Right renal cortex interstitium (tissue), 3 donors: ENCODE results near the gene AMZ1. TPM values are rescaled to one million over a fixed set of nuclear protein-coding genes. Genes with fewer than 3 reads are reported as not detected.
"Not testable (repeated sequence)": the region's sequence is repeated elsewhere in the genome, so short reads cannot be mapped to it uniquely, and the experiment has no call there.

Experiments used
- DNase-seq, 3 donors: peaks; one replicate each; pipeline ENCODE4 v3.0.0-alpha.2; 2013; ENCODE audit warnings: low read depth in 3 of 3, low spot score in 2 of 3
- polyA plus RNA-seq, 3 donors: library from polyadenylated mRNA; unstranded; fragments of 120-200 nt; gene quantifications; one replicate each; pipeline ENCODE4 v1.2.1, GENCODE V29; 2013; ENCODE audit not compliant: insufficient read length in 3 of 3

The AMZ1 gene
- polyA plus RNA-seq, 3 donors, result 0.08 to 0.29 (median 0.27) TPM

DNA sequence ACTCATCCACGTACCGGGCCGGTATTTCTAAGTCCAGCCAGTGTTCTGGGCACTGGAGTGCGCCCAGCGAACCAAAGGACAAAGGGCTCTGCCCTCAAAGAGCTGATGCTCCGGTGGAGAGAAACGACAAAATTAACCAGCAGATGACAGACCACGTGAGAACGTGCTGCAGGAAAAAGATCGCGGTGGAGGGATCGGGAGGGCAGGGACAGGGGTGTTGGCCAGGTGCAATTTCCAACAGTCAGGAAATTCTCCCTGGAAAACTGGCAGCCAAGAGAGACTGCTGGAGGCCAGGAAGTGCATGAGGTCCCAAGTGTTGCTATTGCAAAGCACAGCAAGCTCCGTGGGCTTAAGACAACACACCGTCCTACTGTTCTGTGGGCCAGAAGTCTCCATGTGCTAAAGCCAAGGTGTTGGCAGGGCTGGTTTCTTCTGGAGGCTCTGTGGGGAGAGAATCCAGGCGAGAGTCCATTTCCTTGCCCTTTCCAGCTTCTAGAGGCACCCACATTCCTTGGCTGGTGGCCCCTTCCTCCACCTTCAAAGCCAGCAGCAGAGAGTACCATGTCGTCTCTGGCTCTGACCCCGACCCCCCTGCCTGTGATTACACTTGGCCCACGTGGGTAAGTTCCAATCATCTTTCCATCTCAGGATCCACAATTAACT lies 21.3 kb upstream of the AMZ1 start:
- DNase-seq, result no peak

DNA sequence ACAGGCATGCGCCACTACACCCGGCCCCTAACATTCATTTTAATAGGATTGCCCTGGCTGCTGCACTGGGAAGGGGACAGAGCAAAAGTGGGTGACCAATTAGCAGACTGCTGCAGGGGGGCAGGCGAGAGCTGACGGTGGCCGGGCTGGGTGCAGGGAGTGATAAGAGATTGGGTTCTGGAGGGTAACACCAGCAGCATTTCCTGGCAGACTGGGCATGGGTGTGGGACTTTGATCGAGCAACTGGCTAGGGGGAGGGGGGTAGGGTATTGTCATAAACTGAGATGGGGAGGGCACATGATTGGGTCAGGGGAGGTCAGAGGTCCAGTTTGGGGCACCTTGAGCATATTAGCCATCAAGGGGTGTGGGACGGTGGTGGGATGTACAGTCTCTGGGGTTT lies 20.2 kb upstream of the AMZ1 start:
- DNase-seq, result no peak

DNA sequence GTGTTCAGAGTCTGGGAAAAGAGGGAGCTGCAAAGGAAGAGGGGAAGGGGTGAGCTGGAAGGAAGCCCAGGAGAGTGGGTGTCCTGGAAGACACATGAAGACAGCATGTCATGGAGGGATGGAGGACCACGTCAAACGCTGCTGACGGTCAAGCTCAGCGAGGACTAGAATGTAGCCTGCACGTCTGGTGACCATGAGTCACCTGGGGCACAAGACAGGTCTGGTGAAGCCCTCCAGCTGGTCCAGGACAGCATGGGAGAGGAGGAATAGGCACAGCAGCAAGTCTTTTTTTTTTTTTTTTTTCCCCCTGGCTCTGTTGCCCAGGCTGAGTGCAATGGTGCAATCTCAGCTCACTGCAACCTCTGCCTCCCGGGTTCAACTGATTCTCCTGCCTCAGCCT lies 19.6 kb upstream of the AMZ1 start:
- no peak for DNase-seq

DNA sequence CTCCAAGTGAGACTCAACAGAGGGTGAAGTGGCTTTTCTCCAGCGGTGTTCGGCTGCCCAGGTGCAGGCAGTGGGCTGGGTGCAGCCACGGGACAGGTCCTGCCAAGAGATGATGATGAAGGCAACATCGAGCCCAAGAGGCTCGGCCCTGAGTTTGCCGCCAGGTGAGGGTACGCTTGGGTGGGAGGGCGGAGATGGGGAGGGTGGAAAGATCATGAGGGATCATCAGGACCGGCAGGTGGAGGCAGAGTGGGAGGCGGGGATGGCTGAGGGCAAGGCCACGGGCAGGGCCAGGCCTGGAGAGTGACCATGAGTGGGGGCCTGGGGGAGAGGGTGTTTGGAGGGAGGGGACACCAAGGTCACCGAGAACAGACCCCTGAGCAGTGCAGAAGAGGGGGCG lies 17.8 kb upstream of the AMZ1 start:
- no peak for DNase-seq

DNA sequence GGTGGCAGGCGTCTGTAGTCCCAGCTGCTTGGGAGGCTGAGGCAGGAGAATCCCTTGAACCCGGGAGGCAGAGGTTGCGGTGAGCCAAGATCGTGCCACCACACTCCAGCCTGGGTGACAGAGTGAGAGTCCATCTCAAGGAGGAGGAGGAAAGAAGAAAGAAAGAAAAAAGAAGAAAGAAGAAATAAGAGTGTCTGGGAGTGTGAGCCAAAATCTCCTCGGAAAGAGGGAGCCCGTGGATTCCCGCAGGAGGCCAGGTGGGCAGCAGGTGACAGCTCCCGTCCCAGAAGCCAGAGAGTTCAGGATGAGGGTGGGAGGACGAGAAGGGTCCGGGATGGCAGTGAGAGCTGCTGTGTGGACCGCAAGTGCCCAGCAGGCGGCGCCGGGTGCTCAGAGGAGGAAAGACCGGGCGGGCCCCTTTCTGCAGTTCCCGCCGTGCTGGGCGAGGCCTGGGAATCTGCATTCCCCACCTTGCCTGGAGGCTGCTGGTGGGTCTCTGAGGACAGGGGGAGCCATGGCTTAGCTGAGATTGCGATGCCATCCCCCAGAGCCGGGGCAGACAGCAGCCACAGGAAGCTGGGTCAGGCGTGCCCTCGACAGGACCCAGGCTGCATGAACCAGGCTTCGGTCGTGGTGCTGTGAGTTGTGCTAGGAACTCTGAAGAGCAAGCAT lies 17.1 kb upstream of the AMZ1 start:
- no peak for DNase-seq

DNA sequence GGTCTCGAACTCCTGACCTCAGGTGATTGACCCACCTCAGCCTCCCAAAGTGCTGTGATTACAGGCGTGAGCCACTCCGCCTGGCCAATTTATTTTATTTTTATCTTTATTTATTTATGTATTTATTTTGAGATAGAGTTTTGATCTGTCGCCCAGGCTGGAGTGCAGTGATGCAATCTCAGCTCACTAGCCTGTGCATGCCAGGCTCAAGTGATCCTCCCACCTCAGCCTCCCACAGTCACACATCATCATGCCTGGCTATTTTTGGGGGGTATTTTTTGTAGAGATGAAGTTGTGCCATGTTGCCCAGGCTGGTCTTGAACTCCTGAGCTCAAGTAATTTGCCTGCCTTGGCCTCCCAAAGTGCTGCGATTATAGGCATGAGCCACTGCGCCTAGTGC lies 14.8 kb upstream of the AMZ1 start:
- not testable (repeated sequence) for DNase-seq

DNA sequence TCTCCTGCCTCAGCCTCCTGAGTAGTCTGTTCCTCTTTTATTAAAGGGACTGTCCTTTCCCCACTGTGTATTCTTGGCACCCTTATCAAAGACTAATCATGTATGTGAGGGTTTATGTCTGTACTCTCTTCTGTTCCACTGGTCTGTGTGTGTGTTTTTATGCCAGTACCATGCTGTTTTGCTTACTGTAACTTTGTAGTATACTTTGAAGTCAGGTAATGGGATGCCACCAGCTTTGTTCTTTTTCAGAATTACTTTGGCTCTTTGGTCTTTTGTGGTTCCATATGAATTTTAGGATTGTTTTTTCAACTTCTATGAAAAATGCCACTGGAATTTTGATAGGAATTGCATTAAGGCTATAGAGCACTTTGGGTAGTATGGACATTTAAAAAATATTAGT lies 14.1 kb upstream of the AMZ1 start:
- no peak for DNase-seq

DNA sequence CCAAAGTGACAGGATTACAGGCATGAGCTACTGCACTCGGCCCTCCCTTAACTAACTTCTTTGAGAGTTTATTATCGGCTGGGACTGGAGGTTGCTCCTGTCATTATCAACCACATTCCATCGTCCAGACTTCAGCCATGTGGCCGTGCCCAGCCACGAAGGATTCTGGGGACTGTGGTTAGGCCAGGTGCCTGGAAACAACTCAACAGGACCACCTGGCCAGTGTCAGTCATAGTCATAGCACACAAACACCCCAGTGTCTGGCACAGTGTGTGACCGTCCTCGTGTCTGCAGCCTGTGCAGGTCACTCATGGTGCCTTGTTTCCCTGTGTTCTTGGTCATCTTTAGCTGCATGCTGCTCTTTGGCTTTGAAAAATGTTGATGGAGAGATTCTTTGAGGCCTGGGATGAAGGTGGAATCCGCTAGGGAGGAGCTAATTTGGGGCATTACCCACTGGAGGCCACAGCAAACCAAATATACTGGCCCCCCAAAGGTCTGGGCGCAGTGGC lies 12.7 kb upstream of the AMZ1 start:
- DNase-seq, result no peak

DNA sequence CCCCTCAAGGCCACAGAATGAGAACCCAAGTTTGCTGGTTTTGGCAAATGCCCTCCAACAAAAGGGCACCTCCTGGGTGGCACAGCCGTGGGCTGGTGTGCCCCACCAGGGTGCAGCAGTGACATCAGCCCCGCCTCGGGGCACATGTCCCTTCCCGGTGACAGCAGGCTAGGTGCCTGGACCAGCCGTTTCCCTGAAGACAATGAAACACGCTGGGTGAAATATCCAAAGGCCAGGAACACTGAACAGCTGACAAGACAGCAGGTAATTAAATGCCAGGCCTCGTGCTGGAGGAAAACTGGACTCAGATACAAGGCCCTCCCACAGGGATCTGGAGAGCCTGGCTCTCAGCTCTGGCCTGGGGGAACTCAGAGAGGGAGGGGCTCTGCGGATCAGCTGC lies 11.4 kb upstream of the AMZ1 start:
- not testable (repeated sequence) for DNase-seq

DNA sequence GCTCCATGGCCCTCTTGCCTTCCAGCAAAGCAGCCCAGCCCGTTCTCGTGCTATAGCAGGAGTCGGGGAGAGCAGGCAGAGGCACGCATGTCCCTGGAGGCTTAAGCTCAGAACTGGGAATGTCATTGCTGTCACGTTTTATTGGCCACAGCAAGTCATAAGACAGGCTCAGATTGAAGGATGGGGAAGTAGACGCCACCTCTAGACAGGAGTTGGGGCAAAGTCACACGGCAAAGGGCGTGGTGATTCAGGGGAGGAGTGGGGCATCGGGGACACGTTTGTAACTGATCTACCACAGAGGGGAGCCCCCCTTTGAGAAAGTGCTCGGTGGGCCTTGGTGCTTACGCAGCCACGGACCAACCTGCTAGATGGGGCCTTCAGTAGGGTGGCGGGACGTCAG lies 9.5 kb upstream of the AMZ1 start:
- not testable (repeated sequence) for DNase-seq

DNA sequence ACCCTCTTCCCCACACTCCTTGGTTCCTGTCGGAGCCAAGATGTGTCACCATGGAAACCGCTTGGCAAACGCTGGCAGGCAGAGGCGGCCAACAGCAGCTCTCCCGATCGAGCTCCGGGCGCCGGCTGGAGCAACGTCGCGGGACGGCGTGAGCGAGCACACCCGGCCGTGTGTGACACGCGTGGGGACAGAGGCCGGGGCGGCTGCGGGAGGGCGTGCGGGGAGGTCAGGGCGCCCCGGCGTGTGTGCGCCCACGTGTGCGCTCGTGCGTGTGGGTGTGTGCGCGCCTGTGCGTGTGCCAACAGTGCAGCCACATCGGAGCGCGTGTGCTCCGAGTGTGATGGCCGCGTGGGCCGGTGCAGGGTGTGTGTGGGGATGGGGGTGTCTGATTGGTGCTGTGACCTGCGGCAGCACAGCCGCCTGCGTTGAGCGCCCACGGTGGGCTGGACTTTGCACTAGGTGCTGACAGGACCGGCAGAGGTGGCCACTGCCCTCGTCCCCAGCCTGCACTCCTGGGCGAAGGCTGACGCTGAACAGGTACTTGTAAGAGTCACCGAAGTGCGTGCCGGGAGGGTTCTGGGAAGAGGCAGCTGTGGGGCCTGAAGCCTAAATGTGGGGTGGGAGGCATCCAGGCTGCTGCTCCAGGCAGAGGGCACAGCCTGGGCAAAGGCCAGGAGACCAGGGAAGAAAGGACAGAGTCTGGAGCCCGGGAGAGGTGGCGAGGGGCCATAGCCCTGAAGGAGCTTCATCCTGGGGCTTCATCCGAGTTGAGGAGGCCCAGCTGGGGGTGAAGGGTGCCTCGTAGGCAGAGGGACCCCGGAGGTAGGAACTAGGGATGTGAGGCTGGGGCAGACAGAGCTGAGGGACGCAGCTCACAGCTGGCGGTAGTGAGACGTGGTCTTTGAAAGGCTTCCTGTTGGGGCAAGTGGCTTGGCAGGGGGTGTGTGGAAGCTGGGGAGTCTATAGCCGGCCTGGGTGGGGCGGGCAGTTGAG lies 8.6 kb upstream of the AMZ1 start:
- not testable (repeated sequence) for DNase-seq

DNA sequence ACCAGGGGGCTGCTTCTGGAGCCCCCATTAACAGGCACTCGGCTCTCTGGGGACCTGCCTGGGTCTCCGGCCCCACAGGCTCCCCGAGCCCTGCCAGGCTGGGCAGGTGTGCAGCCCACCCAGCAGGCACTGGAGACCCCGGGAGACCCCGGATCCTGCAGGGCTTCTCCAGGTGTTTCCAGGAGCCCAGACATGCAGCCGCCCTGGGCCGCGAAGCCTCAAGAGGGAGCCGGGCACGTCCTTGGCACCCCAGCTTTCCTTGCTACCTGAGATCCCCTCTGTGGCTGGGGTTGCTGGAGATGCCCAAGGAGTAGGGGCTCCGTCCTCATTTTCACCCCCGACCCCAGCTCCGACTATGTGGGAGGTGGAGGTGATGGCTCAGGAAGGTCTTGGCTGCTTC lies 7.7 kb upstream of the AMZ1 start:
- DNase-seq, result no peak

DNA sequence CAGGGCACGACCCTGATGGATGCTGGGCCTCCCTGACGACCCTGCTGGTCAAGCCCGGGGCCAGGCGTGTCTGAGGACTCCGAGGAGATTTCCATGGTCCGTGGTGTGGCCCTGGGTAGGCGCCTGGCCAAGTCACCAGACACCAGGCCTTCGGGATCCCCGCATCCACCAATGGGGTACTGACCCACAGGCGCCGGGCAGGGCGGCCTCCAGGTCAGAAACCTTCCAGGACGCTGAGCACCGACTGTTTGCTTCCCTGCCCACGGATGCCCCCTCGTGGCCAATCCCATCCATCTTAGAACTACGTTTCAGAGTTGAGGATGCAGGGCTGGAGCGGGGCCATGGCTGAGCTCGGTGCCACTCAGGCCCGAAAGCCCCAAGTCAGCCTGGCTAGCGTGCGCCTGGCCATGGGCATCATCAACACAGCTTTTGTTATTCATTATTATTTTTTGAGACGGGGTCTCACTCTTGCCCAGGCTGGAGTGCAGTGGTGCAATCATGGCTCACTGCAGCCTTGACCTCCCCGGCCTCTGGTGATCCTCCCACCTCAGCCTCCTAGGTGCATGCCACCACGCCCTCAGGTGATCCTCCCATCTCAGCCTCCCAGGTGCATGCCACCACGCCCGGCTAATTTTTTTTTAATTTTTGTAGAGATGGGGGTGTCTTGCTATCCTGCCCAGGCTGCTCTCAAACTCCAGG lies 7.1 kb upstream of the AMZ1 start:
- no peak for DNase-seq

DNA sequence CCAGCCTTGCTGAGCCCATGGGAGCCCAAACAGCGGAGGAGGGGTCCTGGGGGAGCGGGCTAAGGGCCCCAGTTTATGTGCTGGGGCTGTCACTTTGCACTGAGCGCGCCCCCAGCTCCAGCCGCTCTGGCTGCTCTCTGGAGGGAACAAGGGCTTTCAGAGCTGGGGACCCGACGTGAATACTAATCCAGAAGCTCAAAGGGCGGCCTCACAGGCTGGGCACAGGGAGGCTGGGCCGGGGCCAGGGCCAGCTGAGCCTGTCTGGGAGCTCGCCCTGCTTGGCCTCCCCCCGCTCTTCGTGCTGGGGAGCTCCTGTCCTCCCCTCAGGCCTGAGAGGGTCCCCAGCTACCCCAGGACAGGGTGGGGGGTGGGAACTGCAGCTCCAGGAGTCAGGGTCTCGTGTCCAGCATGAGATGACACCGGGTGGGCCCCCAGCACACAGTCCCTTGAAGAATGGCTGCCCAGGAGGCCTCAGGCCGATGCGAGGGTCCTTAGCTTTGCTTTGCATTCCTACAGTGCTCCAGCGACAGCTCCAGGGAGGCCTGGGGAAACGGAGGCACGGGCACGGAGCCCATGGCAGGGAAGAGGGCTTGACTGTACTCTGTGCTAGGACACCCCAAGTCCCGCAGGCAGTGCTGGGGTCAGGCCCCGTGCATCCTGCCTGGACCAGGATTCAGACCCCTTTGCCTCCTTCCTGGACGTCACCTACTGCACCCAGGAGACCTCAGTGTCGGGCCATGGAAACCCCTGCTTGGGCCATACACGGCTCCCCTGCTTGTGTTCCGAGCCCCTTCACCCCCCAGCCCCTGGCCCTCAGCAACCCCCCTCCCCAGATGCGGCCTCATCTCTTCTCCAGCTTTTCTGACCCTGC lies 5.8 kb upstream of the AMZ1 start:
- no peak for DNase-seq

DNA sequence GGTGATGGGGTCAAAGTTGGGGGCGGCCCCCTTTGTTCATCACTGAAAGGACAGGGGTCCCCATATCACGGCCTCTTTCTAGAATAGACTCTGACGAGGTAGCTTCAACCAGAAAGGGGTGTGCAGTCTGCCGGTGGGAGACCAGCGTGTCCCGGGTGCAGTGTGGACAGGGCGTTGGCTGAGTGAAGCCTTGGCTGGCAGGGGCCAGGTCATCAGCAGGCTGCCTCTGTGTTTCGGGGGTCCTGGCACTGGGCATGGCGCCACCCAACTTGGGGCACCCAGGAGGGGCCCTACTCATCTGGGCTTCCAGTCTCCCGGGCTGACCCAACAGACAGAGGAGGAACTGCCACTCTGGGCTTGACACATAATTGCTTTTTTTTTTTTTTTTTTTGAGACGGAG lies 3.5 kb upstream of the AMZ1 start:
- no peak for DNase-seq

DNA sequence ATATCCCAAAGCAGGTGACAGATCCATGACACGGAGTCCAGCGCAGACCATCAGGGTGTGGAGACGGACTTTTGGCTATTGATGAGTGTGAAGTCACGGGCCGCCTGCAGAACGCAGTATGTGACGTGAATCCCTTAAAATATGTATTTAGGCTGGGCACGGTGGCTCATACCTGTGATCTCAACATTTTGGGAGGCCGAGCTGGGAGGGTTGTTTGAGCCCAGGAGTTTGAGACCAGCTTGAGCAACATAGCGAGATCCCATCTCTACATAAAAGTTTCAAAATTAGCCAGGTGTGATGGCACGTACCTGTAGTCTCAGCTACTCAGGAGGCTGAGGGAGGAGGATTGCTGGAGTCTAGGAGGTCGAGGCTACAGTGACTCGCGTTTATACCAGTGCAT lies 1.9 kb upstream of the AMZ1 start:
- DNase-seq, result no peak

DNA sequence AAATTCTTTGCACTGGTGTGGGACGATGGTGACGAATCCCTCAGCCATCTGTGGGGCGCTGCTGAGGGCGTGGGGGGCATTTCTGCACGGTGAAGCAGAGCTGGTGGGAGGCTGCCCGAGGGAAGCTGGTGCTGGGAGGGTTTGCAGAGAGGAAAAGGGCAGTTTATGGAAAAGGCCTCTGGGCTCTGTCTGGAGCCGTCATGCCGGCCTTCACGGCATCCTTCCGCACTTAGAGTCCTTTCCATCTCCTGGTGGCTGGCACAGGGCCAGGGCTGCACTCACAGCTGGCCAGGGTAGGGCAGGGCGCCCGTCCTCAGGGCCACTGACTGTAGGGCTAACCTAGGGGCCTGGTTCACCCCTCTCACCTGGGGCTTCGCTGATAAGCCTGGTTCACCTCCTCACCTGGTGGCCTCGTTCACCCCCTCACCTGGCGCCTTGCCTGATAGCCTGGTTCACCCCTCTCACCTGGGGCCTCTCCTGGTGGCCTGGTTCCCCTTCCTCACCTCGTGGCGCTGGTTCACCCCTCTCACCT lies 598 bp upstream of the AMZ1 start:
- DNase-seq, result no peak

DNA sequence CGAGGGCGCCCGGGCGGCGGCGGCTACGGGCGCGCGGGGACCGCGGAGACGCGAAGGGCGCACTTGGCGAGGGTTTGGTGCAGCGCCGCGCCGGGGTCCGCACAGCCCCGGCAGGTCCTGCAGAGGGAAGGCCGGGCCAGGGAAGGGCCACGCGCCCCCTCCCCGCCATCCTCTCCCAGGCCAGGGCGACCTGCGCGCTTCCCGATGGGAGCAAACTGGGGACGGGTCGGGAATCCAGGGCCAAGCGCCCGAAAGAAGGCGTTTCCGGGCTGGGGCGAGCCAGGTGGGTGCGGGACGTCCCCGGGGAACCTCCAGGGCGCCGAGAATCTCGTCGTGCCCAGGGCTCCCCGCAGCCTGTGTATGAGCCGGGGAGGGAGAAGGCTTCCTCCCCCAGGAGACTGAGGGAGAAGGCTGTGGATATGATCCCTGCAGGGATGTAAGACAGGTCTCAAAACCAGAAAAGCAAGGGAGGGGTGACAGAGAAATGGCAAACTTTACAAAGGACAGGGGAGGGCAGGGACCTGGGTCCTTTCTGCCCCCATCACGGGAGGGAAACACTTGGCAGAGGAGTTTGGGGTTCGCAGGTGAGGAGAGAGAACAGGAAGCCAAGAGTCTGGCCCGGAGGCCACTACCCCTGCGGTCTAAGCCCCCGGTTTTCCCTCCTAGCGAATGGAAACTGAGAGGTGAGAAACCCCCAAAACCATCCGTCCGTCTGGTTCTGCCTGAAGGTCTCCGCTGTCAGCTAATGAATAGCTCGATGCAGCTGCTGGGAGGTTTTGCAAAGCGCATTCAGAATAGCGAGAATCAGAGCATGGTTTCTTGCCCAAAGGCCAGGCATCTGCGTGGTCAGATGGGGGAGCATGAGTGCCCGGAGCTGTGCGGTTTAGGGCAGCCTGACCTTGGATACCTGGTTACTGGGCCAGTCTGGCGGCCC lies 674 bp downstream of the AMZ1 start:
- DNase-seq, result no peak
